ENCODE results near the gene RNASE8.

GRCh38 chr14:21096438-21096837 lies 38.8 kb downstream of the RNASE8 start:
- TF ChIP-seq CTCF (conservative IDR thresholded peaks at IDR 0.05; ENCODE audit: low read length) (no peak), EZH2phosphoT487 (IDR thresholded peaks at IDR 0.05; ENCODE audit: borderline replicate concordance, low read depth, low read length) (no peak)

Data from OCI-LY7 (cell line).